Activated CD8-positive, alpha-beta memory T cell treated with anti-CD3 and anti-CD28 coated beads for 36 hours (primary cell): ENCODE results near the gene ARHGAP25. TPM values are rescaled to one million over a fixed set of nuclear protein-coding genes. Genes with fewer than 3 reads are reported as not detected.

Source experiments
- CTCF ChIA-PET: fragments of 350-600 bp; sonication (Branson Sonifier 250); formaldehyde crosslinking; loops from one replicate; lab custom pipeline; 2021; ENCODE audit warnings: antibody characterized with exemption; lab: Charles Lee
- POLR2A ChIA-PET: fragments of 350-600 bp; sonication (Branson Sonifier 250); formaldehyde crosslinking; loops from one replicate; lab custom pipeline; 2021; ENCODE audit warnings: antibody characterized with exemption; lab: Charles Lee
- total RNA-seq, 2 experiments: library from RNA; stranded (reverse); gene quantifications; one replicate each; pipeline ENCODE4 v1.2.3, GENCODE V29; 2021

The ARHGAP25 gene
- total RNA-seq, 2 experiments from 2014 or later = 63.6 to 64.0 TPM

- POLR2A ChIA-PET = interaction anchor here (0.6 kb wide), 1 partner anchor 35 kb away, joined by 3 read pairs; the partner anchor contains the start of gene ARHGAP25
- CTCF ChIA-PET = interaction anchor here (0.9 to 2.4 kb wide), 5 partner anchors 11 to 61 kb away, joined by 4 to 7 read pairs (median 4); no protein-coding TSS in a partner anchor
These were observed 34.3 kb downstream of the ARHGAP25 start for GRCh38 chr2:68768951-68769350.

- ChIA-PET POLR2A (interaction anchor here (0.9 to 1.4 kb wide), 2 partner anchors 18 to 32 kb away, joined by 3 read pairs; no protein-coding TSS in a partner anchor), CTCF (interaction anchor here (1.0 to 2.6 kb wide), 5 partner anchors 17 to 42 kb away, joined by 3 to 11 read pairs (median 6); partner anchors contain the start of gene ARHGAP25)
These were observed 35.1 kb downstream of the ARHGAP25 start for GRCh38 chr2:68769586-68770270.

GRCh38 chr2:68770271-68771111 is 35.9 kb downstream of the ARHGAP25 start:
- CTCF ChIA-PET = interaction anchor here (0.7 to 2.6 kb wide), 8 partner anchors 13 to 59 kb away, joined by 3 to 11 read pairs (median 4); partner anchors contain the start of gene ARHGAP25
- POLR2A ChIA-PET = interaction anchor here (0.9 to 1.4 kb wide), 2 partner anchors 18 to 33 kb away, joined by 3 read pairs; no protein-coding TSS in a partner anchor

GRCh38 chr2:68771211-68771751 is 36.7 kb downstream of the ARHGAP25 start:
- POLR2A ChIA-PET = interaction anchor here (1.4 kb wide), 1 partner anchor 19 kb away, joined by 3 read pairs; no protein-coding TSS in a partner anchor
- CTCF ChIA-PET = interaction anchor here (0.7 to 2.6 kb wide), 6 partner anchors 13 to 58 kb away, joined by 3 to 11 read pairs (median 4); no protein-coding TSS in a partner anchor

GRCh38 chr2:68772109-68772508 is 37.5 kb downstream of the ARHGAP25 start:
- POLR2A ChIA-PET = no interaction called here

GRCh38 chr2:68774569-68775271 is 40.1 kb downstream of the ARHGAP25 start:
- POLR2A ChIA-PET = interaction anchor here (1.4 kb wide), 1 partner anchor 10 kb away, joined by 4 read pairs; no protein-coding TSS in a partner anchor

More at GRCh38 chr2:68772109-68772508, 37.5 kb downstream of the ARHGAP25 start:
- CTCF ChIA-PET = interaction anchor here (1.2 to 2.6 kb wide), 5 partner anchors 10 to 57 kb away, joined by 3 to 11 read pairs (median 6); no protein-coding TSS in a partner anchor

GRCh38 chr2:68775272-68775842 is 40.7 kb downstream of the ARHGAP25 start:
- ChIA-PET POLR2A (interaction anchor here (1.4 kb wide), 1 partner anchor 11 kb away, joined by 4 read pairs; no protein-coding TSS in a partner anchor), CTCF (interaction anchor here (1.2 to 2.7 kb wide), 6 partner anchors 12 to 150 kb away, joined by 3 to 9 read pairs (median 6); no protein-coding TSS in a partner anchor)

More at GRCh38 chr2:68774569-68775271, 40.1 kb downstream of the ARHGAP25 start:
- CTCF ChIA-PET = interaction anchor here (1.2 to 2.7 kb wide), 5 partner anchors 23 to 151 kb away, joined by 3 to 9 read pairs (median 5); no protein-coding TSS in a partner anchor

- ChIA-PET POLR2A (interaction anchor here (0.6 to 0.8 kb wide), 2 partner anchors 36 to 301 kb away, joined by 3 read pairs; no protein-coding TSS in a partner anchor), CTCF (interaction anchor here (0.7 to 2.7 kb wide), 5 partner anchors 11 to 311 kb away, joined by 3 to 9 read pairs (median 6); no protein-coding TSS in a partner anchor)
These were observed 41.5 kb downstream of the ARHGAP25 start for GRCh38 chr2:68776124-68776523.

GRCh38 chr2:68779595-68779994 is 45.0 kb downstream of the ARHGAP25 start:
- POLR2A ChIA-PET = no interaction called here
- CTCF ChIA-PET = interaction anchor here (0.6 to 1.4 kb wide), 4 partner anchors 9 to 56 kb away, joined by 4 to 7 read pairs (median 4); no protein-coding TSS in a partner anchor

GRCh38 chr2:68784188-68784587 is 49.6 kb downstream of the ARHGAP25 start:
- ChIA-PET POLR2A (no interaction called here), CTCF (no interaction called here)

GRCh38 chr2:68784915-68785314 is 50.3 kb downstream of the ARHGAP25 start:
- ChIA-PET CTCF (no interaction called here), POLR2A (no interaction called here)

- POLR2A ChIA-PET = no interaction called here
- CTCF ChIA-PET = interaction anchor here (0.9 to 2.2 kb wide), 2 partner anchors 11 to 35 kb away, joined by 4 to 8 read pairs; no protein-coding TSS in a partner anchor
These were observed 52.7 kb downstream of the ARHGAP25 start for GRCh38 chr2:68787356-68787755.

GRCh38 chr2:68789603-68790002 is 55.0 kb downstream of the ARHGAP25 start:
- ChIA-PET POLR2A (interaction anchor here (0.9 to 1.0 kb wide), 2 partner anchors 40 to 119 kb away, joined by 3 read pairs; no protein-coding TSS in a partner anchor), CTCF (interaction anchor here (0.7 to 2.2 kb wide), 8 partner anchors 10 to 120 kb away, joined by 3 to 7 read pairs (median 3); no protein-coding TSS in a partner anchor)

GRCh38 chr2:68790600-68790999 is 56.0 kb downstream of the ARHGAP25 start:
- POLR2A ChIA-PET = no interaction called here

GRCh38 chr2:68791914-68792313 is 57.3 kb downstream of the ARHGAP25 start:
- ChIA-PET CTCF (interaction anchor here (1.7 kb wide), 1 partner anchor 40 kb away, joined by 4 read pairs; no protein-coding TSS in a partner anchor), POLR2A (no interaction called here)

More at GRCh38 chr2:68790600-68790999, 56.0 kb downstream of the ARHGAP25 start:
- CTCF ChIA-PET = interaction anchor here (0.8 to 1.7 kb wide), 2 partner anchors 39 to 47 kb away, joined by 3 to 4 read pairs; no protein-coding TSS in a partner anchor

- CTCF ChIA-PET = no interaction called here
- POLR2A ChIA-PET = no interaction called here
These were observed 58.1 kb downstream of the ARHGAP25 start for GRCh38 chr2:68792751-68793150.
